ENCODE data around the gene TESK1.
"Not testable (repeated sequence)": the region's sequence is repeated elsewhere in the genome, so short reads cannot be mapped to it uniquely, and the experiment has no call there.

DNA sequence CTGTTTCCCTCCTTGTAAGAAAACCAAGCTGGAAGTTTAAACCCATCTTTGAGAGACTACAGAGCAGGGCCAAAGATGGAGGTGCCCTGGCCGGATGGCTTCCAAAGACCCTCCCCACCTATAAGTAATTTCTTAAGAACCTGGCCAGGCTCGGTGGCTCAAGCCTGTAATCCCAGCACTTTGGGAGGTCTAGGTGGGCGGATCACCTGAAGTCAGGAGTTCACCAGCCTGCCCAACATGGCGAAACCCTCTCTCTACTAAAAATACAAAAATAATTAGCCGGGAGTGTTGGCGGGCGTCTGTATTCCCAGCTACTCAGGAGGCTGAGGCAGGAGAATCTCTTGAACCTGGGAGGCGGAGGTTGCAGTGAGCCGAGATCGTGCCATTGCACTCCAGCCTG lies 40.7 kb downstream of the TESK1 start:
- TF ChIP-seq, protein P1, sequence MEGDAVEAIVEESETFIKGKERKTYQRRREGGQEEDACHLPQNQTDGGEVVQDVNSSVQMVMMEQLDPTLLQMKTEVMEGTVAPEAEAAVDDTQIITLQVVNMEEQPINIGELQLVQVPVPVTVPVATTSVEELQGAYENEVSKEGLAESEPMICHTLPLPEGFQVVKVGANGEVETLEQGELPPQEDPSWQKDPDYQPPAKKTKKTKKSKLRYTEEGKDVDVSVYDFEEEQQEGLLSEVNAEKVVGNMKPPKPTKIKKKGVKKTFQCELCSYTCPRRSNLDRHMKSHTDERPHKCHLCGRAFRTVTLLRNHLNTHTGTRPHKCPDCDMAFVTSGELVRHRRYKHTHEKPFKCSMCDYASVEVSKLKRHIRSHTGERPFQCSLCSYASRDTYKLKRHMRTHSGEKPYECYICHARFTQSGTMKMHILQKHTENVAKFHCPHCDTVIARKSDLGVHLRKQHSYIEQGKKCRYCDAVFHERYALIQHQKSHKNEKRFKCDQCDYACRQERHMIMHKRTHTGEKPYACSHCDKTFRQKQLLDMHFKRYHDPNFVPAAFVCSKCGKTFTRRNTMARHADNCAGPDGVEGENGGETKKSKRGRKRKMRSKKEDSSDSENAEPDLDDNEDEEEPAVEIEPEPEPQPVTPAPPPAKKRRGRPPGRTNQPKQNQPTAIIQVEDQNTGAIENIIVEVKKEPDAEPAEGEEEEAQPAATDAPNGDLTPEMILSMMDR (IDR thresholded peaks at IDR 0.05): not testable (repeated sequence)
- not testable (repeated sequence) for TF ChIP-seq POLR2A, POLR2AphosphoS5, EP300 (IDR thresholded peaks at IDR 0.05)

Measured in sigmoid colon (tissue), 4 donors.